Loucy (cell line): ENCODE measurements around the gene OR5H14.

Experiments used
- CTCF ChIP-seq: fragments of 200-600 bp; sonication (generic); conservative IDR thresholded peaks from 2 replicates; pipeline ENCODE4 v1.5.1; 2014; ENCODE audit warnings: mild to moderate bottlenecking, antibody characterized with exemption, low read length
- EZH2phosphoT487 ChIP-seq: fragments of 200-600 bp; IDR thresholded peaks from 2 replicates; pipeline ENCODE4 v1.6.1; 2018; ENCODE audit warnings: antibody characterized with exemption, mild to moderate bottlenecking, moderate library complexity, borderline replicate concordance

- no peak for TF ChIP-seq CTCF
- TF ChIP-seq EZH2phosphoT487 = no peak
Measured at GRCh38 chr3:98110550-98110908, 36.8 kb upstream of the OR5H14 start.
